Mononuclear cell (primary cell): ENCODE results near the gene ERGIC1. TPM values are rescaled to one million over a fixed set of nuclear protein-coding genes. Genes with fewer than 3 reads are reported as not detected.

Experiments used
- H3K27me3 ChIP-seq: 2 replicates; pipeline ENCODE4 v1.6.0; 2011; ENCODE audit warnings: low read length, control low read depth; ENCODE audit not compliant: insufficient read depth
- H3K4me1 ChIP-seq: 2 replicates; pipeline ENCODE4 v1.5.1; 2011; ENCODE audit warnings: mild to moderate bottlenecking, low read length, control low read depth; ENCODE audit not compliant: insufficient read depth
- H3K4me3 ChIP-seq: 2 replicates; pipeline ENCODE4 v1.5.1; 2011; ENCODE audit warnings: mild to moderate bottlenecking, low read length, moderate library complexity
- H3K9me3 ChIP-seq: 2 replicates; pipeline ENCODE4 v1.5.1; 2011; ENCODE audit warnings: low read depth, mild to moderate bottlenecking, control low read depth, low read length
- total RNA-seq: library from RNA; depleted of rRNA; stranded (reverse); fragments of >200 nt; gene quantifications from one replicate; pipeline ENCODE4 v1.2.3, GENCODE V29; 2012

Gene ERGIC1
- total RNA-seq, 1 donor = 63.6 TPM

DNA sequence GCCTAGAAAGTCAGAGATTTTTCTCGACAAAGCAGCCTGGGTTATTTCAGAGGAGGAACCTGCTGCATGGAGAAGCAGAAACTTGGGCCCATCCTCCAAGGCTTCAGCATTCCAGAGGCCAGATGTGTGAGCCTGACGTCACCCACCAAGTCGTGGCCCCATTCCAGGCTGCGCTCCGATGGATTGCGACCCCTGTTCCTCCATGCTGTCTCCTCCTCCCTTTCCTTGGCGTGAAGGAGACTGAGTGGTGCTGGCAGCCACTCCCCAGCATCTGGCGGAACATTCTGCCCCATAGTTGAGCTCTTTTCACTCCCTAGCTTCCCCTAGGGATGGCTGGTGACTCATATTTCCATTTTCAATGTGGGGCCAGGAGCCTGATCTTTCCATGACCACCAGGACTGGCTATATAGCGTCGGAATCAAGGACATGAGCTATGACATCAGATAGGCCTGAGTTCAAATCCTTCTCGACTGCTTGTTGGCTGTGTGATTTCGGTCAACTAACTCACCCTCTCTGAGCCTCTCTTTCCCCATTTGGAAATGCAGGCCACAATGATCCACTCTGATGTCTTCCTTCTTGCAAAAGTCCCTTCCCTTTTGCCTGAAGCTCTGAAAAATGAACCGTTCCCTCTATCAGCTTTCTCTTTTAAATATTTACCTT, 38.6 kb upstream of the ERGIC1 start:
- no peaks in the 10 kb centered on the region for H3K9me3 ChIP-seq
- no peak overlapping the region for H3K4me3 ChIP-seq
- H3K27me3 ChIP-seq = no peaks in the 10 kb centered on the region
- peaks cover 69% of the 10 kb centered on the region for H3K4me1 ChIP-seq

DNA sequence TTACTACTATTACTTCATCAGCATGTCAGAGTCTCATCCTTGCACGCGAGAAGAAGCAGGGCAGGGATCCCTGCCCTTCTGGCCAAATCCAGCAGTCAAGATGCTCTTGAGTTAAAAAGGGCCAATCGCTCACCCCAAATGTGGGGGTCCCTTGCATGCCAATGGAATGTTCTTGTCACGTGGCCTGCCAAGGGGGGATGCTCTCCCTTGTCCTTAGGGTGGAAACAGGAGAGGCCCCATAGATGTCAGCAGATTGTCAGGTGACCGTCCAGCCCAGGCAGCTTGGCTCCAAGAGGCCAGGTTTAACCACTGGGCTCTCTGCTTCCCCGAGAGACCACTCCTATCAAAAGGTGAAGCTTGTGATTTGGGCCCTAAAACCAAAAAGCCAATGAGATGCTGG, 37.7 kb upstream of the ERGIC1 start:
- Histone ChIP-seq H3K27me3 (no peaks in the 10 kb centered on the region), H3K4me1 (peaks cover 77% of the 10 kb centered on the region), H3K4me3 (no peak overlapping the region), H3K9me3 (no peaks in the 10 kb centered on the region)

DNA sequence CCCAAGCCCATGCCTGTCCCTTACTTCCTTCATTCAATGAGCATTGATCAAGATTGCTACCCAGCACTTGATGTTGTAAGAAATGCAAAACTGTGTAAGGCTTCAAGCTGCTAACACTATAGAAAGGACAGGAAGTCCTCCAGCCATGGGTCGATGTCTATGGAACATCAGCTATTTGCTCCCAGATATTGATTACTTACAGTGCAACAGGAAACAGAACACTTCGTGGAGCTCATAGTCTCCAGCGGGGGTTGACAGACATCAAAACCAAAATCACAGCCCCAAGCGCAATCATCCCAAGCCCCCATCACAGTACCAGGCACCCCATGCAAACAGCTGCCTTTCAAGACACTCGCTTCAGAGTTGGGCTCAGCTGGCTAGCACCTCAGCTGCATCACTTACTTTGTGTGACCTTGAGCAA, 36.3 kb upstream of the ERGIC1 start:
- Histone ChIP-seq H3K9me3 (no peaks in the 10 kb centered on the region), H3K4me3 (no peak overlapping the region), H3K4me1 (peaks cover 80% of the 10 kb centered on the region), H3K27me3 (no peaks in the 10 kb centered on the region)

DNA sequence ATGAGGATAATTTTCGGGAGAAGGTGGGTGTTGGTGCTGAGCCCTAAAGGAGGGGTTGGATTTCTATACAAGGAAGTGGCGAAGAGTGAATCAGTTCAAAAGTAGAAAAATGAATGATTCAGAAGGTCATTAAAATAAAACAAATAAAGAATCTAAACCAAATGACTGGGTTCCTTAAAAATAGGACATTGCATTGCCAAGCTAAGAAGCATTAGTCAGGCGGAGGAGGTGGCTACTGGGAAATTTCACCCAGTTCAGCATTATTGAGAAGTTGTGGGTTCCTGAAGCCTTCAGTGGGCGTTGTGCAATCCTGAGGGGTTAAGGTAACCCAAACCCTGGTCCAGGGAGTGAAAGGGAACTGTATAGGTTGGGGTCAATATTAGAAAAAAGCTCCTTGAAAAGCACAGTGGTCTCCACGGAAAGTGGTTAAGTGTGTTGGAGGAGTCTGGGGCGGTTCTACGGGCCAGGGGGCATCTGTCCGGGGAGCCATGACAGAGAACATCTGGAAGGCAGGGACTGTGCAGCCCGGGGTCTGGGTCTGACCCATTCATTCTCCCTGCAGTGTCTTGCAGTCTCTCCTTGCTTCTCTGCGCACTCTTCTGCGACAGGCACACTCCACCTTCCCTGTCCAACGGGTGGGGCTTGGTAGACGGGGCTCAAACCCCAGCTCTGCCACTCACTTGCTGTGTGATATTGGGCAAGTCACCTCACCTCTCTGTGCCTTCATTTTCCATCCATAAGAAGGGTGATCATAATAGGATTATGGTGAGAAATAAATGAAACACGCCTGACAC, 35.4 kb upstream of the ERGIC1 start:
- Histone ChIP-seq H3K27me3 (no peaks in the 10 kb centered on the region), H3K9me3 (no peaks in the 10 kb centered on the region), H3K4me3 (no peak overlapping the region), H3K4me1 (peaks cover 73% of the 10 kb centered on the region)

DNA sequence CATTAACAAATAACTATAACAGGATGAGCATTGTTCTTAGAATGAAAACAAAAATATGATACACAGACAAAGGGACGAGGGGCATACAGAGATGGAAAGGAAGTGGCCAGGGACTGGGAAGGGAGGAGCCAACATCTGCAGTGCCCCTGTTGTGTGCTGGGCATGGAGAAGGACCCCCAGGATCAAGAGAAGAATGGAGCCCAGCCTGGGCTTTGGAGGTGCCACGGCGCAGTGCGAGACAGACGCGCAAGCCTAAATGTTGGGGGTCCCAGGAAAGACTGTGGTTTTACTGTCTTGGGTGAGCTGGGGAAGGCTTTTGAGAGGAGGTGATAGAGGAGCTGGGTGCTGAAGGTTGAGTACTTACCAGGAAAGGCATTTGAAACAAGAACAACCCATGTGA, 34.6 kb upstream of the ERGIC1 start:
- Histone ChIP-seq H3K27me3 (no peaks in the 10 kb centered on the region), H3K4me3 (no peak overlapping the region), H3K4me1 (peaks cover 65% of the 10 kb centered on the region), H3K9me3 (no peaks in the 10 kb centered on the region)

DNA sequence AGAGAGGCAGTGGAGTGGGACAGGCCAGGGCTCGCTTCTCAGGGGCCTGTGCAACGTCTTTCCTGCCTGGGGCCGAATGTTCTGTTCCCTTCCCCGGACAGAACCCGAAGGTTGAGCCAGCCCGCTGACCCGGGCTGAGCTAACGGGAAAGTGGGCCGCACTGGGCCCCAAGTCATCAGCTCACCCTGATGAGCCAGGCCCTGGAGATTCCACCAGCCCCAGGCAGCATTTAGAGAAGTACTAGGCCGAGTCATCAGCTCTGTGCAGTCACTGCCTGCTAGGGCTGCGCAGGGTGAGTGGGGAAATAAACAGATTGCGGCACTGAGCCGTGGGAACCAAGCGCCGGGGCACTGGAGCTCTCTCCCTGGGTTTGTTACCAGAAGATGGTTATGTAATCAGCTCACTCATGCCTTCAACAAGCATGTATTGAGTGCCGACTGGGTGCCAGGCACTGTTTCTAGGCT, 33.9 kb upstream of the ERGIC1 start:
- H3K4me1 ChIP-seq = peaks cover 58% of the 10 kb centered on the region
- no peaks in the 10 kb centered on the region for H3K27me3 ChIP-seq
- no peak overlapping the region for H3K4me3 ChIP-seq
- no peaks in the 10 kb centered on the region for H3K9me3 ChIP-seq

GRCh38 chr5:172801179-172801671, 32.8 kb upstream of the ERGIC1 start:
- no peak overlapping the region for H3K4me3 ChIP-seq
- peaks cover 56% of the 10 kb centered on the region for H3K4me1 ChIP-seq
- H3K9me3 ChIP-seq = no peaks in the 10 kb centered on the region
- no peaks in the 10 kb centered on the region for H3K27me3 ChIP-seq

DNA sequence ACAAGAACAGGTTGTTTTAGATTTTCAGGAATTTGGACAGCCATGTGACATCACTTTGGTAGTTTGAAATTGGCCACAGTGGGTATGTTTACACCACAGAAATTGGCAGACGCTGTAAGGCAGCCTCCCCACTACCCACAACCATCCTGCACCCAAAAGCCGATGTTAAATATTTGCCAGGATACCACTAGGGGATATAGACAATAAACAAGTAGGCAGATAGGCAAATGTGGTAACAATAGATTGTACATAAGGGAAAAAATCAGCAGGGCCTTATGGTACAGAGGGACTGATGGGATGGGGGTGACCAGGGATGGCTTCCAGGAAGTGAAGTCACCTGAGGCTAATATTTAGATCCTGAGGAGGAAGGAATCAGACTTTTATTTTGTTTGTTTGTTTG, 31.9 kb upstream of the ERGIC1 start:
- Histone ChIP-seq H3K27me3 (no peaks in the 10 kb centered on the region), H3K4me1 (peaks cover 56% of the 10 kb centered on the region), H3K4me3 (no peak overlapping the region), H3K9me3 (no peaks in the 10 kb centered on the region)

GRCh38 chr5:172802567-172803176, 31.4 kb upstream of the ERGIC1 start:
- Histone ChIP-seq H3K27me3 (no peaks in the 10 kb centered on the region), H3K9me3 (no peaks in the 10 kb centered on the region), H3K4me3 (no peak overlapping the region), H3K4me1 (peaks cover 54% of the 10 kb centered on the region)

- Histone ChIP-seq H3K9me3 (no peaks in the 10 kb centered on the region), H3K4me3 (no peak overlapping the region), H3K27me3 (no peaks in the 10 kb centered on the region), H3K4me1 (peaks cover 38% of the 10 kb centered on the region)
Measured at GRCh38 chr5:172805018-172805683, 28.9 kb upstream of the ERGIC1 start.

GRCh38 chr5:172805736-172806255, 28.3 kb upstream of the ERGIC1 start:
- peaks cover 33% of the 10 kb centered on the region for H3K4me1 ChIP-seq
- no peaks in the 10 kb centered on the region for H3K27me3 ChIP-seq
- no peaks in the 10 kb centered on the region for H3K9me3 ChIP-seq
- no peak overlapping the region for H3K4me3 ChIP-seq

DNA sequence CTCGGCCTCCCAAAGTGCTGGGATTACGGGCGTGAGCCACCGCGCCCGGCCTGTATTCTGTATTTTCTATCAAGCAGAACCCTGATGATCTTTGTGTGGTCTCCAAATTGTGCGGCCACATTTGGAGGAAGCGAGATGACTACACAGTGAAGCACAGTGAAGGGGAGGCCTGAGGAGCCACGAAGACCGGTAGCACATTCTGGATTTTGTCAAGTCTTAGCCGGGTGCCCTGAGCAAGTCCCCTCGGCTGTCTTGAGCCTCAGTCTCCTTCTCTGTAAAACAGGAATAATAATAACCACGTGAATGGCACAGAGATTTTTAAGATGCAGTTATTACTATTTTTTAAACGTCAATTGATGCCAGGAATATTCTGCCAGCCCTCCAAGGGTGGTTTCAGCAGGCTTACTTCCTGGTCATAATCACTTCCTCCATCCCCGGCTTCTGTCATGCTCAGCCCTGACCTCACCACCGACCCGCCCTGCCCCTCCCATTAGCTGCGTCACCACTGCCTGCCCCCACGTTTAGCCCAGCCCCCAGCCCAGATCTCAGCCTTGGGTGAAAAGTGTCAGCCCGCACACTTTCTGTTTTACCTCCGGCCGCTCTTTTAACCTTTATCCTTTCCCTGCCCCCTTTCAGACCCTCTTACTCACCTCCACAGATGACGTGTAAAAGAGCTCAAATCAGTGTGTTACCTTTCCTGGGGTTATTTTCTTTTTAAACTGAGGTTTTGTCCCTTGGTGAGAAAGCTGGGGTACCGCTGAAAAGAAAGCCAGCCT, 27.0 kb upstream of the ERGIC1 start:
- peak overlapping the region; percentile 26 for H3K4me3 ChIP-seq
- no peaks in the 10 kb centered on the region for H3K9me3 ChIP-seq
- peaks cover 25% of the 10 kb centered on the region for H3K4me1 ChIP-seq
- H3K27me3 ChIP-seq = no peaks in the 10 kb centered on the region

GRCh38 chr5:172807766-172808311, 26.2 kb upstream of the ERGIC1 start:
- Histone ChIP-seq H3K9me3 (no peaks in the 10 kb centered on the region), H3K27me3 (no peaks in the 10 kb centered on the region), H3K4me3 (peak overlapping the region; percentile 26), H3K4me1 (peaks cover 25% of the 10 kb centered on the region)

GRCh38 chr5:172809774-172810173, 24.3 kb upstream of the ERGIC1 start:
- Histone ChIP-seq H3K4me1 (peaks cover 25% of the 10 kb centered on the region), H3K9me3 (no peaks in the 10 kb centered on the region), H3K4me3 (no peak overlapping the region), H3K27me3 (no peaks in the 10 kb centered on the region)
